GM10266 (cell line): ENCODE measurements around the gene ZDHHC12.

Experiments used
- DNase-seq: peaks from one replicate; pipeline ENCODE4 v3.0.0; 2012; ENCODE audit errors: extremely low spot score
- CTCF ChIP-seq: IDR thresholded peaks from 2 replicates; pipeline ENCODE4 v1.5.1; 2012; ENCODE audit warnings: mild to moderate bottlenecking, low read depth; ENCODE audit not compliant: control insufficient read depth, insufficient read depth; ENCODE audit errors: missing control alignments

Gene ZDHHC12

GRCh38 chr9:128684325-128685199 lies 39.4 kb downstream of the ZDHHC12 start:
- TF ChIP-seq CTCF: no peak
- DNase-seq: peak; percentile 87

DNA sequence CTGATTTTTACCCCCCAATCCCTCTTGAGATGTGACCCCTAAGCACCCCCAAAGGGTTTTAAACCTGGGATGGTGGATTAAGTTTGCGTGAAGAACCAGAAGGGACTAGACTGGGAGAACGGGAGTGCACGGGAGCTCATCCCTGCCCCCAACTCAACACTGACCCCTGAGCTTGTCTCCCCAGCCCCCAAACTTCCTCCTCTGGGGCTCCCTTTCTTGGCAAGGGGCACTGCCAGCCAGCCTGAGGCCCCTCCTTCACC lies 39.9 kb downstream of the ZDHHC12 start:
- DNase-seq: no peak

DNA sequence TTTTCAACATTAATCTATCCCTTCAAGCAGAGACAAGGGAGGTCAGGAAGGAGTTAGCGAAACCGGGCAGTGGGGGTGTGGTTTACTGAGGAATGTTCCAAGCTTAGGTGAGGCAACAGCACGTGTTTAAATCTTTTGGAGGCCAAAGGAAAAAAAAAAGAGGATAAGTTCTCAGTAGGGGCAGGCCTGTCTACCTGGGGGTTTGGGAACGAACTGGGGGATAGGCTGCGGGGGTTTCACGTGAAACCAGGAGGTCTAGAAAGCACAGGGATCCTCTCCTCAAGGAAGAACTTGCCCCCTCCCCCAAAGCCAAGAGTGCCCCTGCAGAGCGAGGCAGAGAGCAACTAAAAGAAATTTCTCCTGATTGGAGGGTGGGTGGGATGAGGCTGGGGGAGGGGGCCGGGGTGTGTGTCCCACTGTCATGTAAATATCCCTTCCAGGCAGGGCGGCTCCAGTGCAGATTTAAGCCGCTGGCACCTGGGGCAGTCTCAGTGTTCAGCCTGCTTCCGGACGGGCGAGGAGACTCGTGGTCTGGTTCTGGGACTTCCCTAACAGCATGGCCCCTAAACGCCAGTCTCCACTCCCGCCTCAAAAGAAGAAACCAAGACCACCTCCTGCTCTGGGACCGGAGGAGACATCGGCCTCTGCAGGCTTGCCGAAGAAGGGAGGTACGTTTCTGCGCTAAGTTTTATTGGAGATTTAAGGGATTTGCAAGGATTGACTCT lies 40.4 kb downstream of the ZDHHC12 start:
- DNase-seq: peak; percentile 45
- no peak for TF ChIP-seq CTCF

More for the DNA sequence above, 39.9 kb downstream of the ZDHHC12 start:
- no peak for TF ChIP-seq CTCF

- DNase-seq: no peak
- no peak for TF ChIP-seq CTCF
These were observed 46.1 kb downstream of the ZDHHC12 start for GRCh38 chr9:128677794-128678193.

DNA sequence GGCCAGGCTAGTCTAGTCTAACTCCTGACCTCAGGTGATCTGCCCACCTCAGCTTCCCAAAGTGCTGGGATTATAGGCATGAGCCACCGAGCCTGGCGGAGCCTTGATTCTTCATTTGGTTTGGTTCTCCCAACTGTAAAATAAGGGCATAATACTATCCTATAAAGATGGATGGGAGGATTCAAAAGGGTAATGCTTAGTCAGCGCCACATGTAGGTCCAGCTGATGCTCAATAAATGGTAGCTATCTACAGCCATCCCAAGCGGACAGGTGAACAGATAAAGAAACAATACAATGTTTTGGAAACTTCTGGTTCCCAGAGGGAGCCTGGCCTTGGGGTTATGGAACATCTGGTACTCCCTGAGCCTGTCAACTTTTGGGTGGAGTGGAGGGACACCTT lies 48.5 kb downstream of the ZDHHC12 start:
- no peak for TF ChIP-seq CTCF
- no peak for DNase-seq
